Measurements from ENCODE around the gene DPP9. TPM values are rescaled to one million over a fixed set of nuclear protein-coding genes. Genes with fewer than 3 reads are reported as not detected.

Gene DPP9
- total and polyA plus RNA-seq, 2 of the 8 experiments (the other 6 are each of a cell fraction or from before 2014, with no cell fraction given) = 11.6 to 40.7 TPM

DNA sequence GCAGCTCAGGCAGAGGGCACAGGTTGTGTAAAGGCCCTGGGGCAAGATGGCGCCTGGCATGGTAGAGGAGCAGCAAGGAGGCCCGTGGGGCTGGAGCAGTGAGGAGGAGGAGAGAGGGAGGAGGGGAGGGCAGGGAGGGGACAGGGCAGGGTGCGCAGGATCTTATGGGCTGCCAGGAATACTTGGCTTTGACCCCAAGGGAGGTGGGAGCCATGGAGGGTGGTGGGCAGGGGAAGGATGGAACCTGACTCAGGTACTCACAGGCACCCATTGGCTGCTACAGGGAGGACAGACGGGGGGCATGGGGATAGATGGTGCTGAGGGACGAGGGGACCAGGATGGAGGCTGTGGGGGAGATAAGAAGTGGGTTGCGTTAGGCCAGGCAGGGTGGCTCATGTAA, 81.0 kb downstream of the DPP9 start (continued):
- TF ChIP-seq CBX8 (IDR thresholded peaks at IDR 0.05; ENCODE audit: borderline replicate concordance, low read depth, low read length) = no peak
- TF ChIP-seq TCF12 (IDR thresholded peaks at IDR 0.05; ENCODE audit: low read depth, low read length) = no peak
- TF ChIP-seq TEAD4 (IDR thresholded peaks at IDR 0.05; ENCODE audit: low read depth, low read length) = no peak
- TF ChIP-seq SUZ12 (IDR thresholded peaks at IDR 0.05; ENCODE audit: low read length) = no peak
